ENCODE results near the gene KLHL29.

GRCh38 chr2:23707096-23707495 lies 322.1 kb downstream of the KLHL29 start:
- TF ChIP-seq POLR2AphosphoS5 (IDR thresholded peaks at IDR 0.05; ENCODE audit: low read depth) (no peak), EZH2 (IDR thresholded peaks at IDR 0.05; ENCODE audit: low read depth, unreplicated experiment) (no peak), REST (IDR thresholded peaks at IDR 0.05; ENCODE audit: unreplicated experiment) (no peak), ZNF114 (CRISPR knock-in tag; IDR thresholded peaks at IDR 0.05) (no peak), NANOG (IDR thresholded peaks at IDR 0.05; ENCODE audit: borderline replicate concordance) (no peak), CREB1 (CRISPR knock-in tag; IDR thresholded peaks at IDR 0.05; ENCODE audit: low read depth) (no peak), EZH2phosphoT487 (IDR thresholded peaks at IDR 0.05; ENCODE audit: unreplicated experiment) (no peak), ZNF331 (CRISPR knock-in tag; IDR thresholded peaks at IDR 0.05; ENCODE audit: low read depth) (no peak)
- TF ChIP-seq, protein P1, sequence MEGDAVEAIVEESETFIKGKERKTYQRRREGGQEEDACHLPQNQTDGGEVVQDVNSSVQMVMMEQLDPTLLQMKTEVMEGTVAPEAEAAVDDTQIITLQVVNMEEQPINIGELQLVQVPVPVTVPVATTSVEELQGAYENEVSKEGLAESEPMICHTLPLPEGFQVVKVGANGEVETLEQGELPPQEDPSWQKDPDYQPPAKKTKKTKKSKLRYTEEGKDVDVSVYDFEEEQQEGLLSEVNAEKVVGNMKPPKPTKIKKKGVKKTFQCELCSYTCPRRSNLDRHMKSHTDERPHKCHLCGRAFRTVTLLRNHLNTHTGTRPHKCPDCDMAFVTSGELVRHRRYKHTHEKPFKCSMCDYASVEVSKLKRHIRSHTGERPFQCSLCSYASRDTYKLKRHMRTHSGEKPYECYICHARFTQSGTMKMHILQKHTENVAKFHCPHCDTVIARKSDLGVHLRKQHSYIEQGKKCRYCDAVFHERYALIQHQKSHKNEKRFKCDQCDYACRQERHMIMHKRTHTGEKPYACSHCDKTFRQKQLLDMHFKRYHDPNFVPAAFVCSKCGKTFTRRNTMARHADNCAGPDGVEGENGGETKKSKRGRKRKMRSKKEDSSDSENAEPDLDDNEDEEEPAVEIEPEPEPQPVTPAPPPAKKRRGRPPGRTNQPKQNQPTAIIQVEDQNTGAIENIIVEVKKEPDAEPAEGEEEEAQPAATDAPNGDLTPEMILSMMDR (conservative IDR thresholded peaks at IDR 0.05; ENCODE audit: low read depth in 2 of 2), result no peak
